Activated T-cell treated with anti-CD3 and anti-CD28 coated beads for 4 hours (primary cell): ENCODE results near the gene WNK4.
"Not testable (repeated sequence)": the region's sequence is repeated elsewhere in the genome, so short reads cannot be mapped to it uniquely, and the experiment has no call there.

Experiments
- DNase-seq: peaks from one replicate; pipeline ENCODE4 v3.0.0-alpha.2; 2020

Gene WNK4

DNA sequence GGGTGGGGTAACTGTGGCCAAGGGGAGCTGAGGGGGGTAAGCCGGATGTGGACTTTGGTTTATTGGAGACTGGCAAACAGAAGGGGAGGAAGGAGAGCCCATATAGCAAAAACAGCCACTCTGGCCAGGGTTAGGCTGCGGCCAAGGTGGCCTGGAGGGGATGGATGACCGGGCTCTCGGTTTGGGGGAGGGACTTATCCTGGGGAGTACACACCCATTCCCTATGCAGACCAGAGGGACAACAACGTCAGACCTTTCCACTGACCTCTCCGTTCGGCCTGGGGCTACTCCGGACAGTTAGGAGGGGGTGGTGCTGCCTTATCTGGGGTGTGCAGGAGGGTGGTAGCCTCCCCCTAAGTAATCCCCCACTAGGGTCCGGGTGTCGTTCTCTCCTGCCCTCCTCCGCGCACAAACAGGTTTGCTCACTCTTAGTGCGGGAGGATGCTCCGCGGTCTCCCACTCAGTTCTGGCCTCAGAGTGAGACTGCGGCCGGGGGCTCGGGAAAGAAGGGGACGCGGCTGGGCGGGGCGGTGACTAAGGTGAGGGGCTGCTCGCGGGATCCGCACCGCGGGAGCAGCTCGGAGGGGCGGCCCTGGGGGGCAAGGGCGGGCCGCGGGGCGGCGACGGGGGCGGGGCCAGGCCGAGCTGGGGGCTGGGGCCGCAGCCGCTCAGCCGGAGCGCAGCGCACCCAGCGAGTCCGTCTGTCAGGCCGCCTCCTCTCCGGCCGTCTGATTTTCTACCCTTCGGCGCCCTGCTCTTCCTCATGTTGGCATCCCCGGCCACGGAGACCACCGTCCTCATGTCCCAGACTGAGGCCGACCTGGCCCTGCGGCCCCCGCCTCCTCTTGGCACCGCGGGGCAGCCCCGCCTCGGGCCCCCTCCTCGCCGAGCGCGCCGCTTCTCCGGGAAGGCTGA lies at the start of gene WNK4:
TSS of gene WNK4 (plus strand) at position 675 of the 915 bp plus-strand sequence. CDS start at position 764, 89 bp downstream.
- DNase-seq = no peak

DNA sequence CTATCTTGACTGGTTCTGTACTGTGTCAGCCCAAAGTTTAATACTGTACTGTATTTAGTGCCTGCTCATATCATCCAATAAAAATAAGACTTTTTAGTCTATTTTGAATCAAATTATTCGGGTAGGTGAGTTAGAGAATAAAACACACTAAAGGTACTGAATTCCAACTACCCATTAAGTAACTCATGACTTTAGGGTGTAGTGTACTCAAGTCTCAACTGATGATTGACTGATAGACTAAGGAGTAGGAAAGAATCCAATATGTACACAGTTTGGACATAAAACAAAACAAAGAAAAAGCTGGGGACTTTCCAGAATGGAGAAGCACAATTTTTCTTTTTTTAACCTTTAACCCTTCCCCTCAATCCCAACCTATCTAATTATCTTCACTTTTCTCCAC lies 39.7 kb upstream of the WNK4 start:
- no peak for DNase-seq

DNA sequence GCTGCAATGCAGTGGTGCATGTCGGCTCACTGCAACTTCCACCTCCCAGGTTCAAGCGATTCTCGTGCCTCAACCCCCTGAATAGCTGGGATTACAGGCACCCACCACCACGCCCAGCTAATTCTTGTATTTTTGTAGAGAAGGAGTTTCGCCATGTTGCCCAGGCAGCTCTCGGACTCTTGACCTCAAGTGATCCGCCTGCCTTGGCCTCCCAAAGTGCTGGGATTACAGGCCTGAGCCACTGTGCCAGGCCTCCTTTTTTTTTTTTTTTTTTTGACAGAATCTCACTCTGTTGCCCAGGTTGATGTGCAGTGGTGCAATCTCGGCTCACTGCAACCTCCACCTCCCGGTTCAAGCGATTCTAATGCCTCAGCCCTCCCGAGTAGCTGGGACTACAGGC lies 37.5 kb upstream of the WNK4 start:
- DNase-seq = not testable (repeated sequence)

DNA sequence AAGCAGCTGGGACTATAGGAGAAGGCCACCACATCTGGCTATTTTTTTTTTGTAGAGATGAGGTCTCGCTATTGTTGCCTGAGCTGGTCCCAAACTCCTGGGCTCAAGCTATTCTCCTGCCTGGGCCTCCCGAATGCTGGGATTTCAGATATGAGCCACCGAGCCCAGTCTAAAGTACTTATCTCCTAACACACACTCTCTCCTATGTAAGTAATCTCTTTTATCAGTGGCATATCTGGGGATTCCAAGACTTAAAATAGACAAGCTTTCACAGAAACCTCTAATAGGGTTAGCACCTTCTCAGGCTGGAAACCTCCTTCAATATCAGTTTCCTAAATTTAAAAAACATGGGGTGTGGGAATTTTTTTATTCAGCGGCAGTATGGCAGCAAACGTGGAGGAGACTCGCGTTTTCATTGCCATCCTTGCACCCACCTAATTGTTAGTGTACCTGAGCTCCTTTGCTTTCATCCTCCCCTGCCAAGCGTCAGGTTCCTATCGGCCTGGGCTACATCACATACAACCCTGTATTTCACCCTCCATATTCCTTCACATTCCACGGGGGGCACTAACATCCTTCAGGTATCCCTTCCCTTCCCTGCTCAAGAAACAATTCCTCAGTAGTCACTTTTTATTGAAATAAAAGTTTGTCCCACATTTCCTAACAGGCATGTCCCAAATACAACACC lies 36.7 kb upstream of the WNK4 start:
- no peak for DNase-seq

DNA sequence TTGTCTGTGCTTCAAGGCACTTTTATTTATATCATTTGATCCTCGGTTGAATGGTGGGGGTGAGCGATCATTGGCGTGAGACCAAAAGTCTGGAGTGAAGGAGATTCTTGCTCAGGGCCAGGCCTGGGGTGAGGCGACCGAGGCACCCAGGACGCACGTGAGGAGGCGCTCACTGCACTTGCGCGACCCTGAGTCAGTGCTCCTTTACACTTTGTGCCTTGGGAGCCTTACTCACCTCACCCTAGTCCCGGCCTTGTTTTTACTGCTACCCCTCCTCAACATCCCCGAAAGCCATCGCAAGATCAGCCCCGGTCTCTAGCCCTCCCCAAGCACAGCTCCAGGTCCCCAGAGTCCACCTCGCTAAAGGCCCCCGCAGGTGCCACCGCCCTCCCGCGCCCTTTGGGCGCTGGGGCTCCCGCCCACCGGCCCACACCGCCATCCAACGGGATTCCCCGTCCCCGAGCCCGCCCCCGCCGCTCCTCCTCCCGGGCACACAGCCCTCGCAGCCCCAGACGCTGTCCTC lies 36.1 kb upstream of the WNK4 start:
- peak; percentile 46 for DNase-seq

DNA sequence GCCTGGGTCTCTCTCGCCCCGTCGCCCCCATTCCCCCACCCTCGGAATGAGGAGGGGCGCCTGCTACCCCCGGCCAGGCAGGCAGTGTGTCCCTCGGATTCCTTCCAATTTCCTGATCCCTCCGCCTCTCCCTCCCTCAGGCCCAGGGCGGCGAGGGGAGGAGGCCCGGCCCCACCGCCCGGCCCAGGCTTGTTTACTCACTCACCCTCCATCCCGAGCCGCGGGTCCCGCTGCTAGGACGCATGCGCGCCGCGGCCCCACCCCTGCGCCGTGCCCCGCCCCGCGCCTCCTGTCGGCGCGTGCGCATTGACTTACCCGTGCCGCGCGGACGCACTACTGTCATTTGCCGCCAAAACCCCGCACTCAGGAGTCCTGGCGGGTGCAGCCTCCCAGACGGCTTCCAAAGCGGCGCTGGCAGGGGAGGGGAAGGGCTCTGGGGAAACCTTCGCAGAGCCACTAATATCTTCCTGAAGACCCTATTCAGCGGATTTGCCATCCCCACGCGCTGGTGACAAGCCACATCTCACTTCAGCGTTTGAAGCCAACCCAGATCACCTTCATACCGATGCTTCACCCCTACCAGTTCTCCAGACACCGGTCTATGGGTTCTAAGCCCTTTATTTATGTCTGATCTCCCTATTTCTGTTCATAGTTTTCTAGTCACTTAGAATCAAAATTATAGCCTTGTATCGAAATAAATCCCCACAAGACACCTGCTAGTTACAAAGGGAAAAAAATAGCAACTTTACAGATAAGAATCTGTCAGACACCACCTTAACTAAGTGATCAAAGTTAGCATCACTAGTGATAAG lies 35.4 kb upstream of the WNK4 start, which contains the start of gene EZH1:
TSS of gene EZH1 (minus strand) at position 235 of the 812 bp plus-strand sequence. CDS start 16,099 bp downstream, outside the sequence.
- peak; percentile 87 for DNase-seq

DNA sequence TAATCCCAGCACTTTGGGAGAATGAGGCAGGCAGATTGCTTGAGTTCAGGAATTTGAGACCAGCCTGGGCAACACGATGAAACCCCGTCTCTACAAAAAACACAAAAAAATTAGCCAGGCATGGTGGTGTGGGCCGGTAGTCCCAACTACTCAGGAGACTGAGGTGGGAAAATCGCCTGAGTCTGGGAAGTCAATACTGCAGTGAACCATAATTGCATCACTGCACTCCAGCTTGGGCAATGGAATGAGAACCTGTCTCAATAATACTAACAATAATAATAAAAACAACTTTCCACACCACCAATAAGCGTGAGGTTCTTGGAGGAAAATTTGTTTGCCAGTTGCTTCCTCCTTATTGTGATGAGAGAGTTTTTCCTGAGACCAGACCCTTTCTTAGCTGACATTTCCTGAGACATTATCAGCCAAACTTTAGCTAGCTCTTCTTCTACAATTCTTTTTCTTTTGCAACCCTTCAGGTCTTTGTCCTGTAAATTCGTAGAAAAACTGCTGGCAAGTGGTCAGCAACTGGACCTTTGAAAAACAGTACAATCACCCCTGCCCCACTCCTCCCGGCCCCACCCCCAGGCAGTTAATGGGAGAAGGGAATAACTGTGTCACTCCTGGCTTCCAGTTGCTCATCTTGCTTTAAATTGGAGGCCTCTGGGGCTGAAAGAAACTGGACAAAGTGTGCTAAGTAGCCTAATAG lies 32.1 kb upstream of the WNK4 start:
- no peak for DNase-seq

DNA sequence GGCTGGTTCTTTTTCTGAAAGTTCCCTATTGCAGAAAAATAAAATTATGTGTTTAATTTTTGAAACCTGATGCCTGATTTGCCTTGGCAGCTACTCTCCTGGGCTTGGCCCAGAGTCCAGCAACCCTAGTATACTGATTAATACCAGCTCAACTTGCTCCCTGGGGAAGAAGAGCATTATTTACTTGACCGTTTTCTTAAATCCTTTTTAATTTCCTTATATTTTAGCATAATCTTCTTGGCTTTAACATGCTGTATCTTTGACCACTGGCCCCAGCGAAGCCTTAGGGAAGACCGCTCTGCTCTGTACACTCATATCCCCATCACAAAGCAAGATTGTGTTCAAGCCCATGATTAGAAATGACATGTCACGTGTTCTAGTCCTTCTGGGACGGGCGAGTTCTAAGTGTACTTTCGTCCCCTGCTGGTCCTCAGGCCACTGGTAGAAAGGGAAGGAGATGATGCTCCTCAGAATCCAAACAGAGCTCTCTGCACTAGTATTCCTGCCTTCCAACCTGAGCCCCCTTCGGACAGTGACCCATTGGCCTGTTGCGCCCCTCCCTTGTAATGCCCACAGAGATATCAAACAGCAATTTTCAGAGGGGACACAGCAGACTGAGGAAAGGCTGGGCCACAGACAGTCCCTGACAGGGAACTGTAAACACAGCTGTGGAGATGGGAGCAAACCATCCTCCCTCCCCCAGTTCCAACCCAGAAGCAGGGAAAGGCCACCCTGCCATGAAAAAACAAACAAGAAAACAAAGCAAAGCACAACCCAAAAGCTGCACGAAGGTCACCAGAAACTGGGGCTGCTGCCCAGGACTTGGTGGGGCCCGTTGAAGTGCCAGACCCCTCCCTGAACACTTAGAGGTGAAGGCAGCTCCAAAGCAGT lies 31.3 kb upstream of the WNK4 start:
- DNase-seq = no peak

DNA sequence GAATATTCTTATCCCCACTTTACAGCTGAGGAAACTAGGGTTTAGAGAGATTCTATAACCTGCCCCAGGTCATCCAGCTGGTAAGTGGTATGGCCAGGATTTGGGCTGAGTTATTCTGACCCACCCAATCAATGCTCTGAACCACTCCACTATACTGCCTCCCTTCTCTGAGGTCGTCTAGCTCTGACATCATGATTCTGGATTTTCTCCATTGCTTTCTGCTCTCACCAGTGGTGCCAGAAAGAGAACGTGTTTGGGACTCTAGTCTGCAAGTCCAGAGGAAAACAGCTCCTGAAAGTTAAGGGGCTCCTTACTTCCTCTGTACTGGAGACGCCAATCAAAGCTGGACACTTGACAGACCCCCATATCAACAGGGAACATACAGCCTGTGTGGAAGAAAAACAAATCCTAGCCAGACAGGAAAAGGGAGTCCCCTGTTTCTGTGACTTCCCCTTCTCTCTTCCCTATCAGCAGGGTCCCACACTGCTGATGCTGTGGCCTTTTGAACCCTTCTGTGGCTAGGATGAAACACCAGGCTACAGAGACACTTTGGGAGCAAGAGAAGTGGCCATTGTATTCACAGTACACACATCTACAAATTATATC lies 29.6 kb upstream of the WNK4 start:
- no peak for DNase-seq

DNA sequence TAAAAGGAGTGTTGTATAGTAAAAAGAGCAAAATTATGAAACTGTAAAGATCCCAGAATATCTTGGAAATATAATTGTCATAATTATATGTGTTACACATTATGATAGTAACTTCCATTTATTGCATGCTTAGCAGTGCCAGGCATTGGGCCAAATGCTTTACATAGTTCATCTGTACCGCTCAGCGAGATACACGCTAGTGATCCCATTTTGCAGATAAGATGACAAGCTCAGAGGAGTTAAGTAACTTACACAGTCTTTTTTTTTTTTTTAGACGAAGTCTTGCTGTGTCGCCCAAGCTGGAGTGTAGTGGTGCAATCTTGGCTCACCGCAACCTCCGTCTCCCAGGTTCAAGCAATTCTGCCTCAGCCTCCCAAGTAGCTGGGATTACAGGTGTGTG lies 28.8 kb upstream of the WNK4 start:
- DNase-seq = no peak

DNA sequence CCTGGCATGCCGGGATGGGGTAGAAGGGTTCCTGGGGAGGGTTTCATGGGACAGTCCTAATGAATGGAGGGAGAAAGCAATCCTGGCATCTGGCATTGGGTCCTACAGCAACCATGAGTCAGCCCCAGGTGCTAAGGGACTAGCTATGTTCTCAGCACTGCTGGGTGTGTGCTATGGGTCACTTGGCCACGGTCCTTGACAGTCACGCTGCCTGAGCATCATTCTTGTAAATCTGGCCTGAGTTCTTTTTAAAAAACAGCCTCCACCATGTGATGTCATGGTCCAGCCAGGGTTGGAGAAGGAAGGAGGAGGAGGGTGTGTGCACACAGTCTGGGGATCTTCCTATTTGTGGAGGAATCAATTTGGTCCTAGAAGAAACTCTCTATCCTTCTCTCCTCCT lies 25.6 kb upstream of the WNK4 start:
- no peak for DNase-seq

DNA sequence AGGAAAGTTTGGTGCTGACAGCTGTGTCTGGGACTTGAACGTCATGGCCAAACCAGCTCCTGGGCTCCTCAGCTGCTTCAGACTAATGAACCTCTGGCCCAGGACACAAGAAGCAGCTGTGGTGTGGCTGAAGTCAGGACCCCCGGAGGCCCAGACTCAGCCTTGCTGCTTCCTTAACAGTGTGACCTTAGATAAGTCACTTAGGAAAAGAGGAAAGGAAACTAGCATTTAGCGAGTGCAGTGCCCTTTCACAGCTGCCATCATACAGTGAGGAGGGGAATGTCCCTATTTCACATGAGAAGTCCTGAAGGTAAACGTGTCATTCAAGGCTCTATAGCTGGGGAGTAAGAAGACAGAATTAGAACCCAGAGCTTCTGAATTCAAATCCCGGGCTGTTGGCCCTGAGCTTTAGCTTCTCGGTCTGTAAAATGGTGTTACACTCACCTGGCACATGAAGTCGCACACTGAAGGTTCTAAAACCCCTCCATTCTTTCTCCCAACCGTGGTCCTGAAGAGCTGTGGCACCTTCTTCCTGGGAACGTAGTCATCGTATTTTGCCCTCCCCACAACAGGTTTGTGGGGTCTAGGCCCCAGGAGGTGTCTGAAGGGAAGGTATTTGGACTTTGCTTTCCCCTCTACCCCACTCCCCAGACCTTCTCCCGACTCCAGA lies 20.3 kb upstream of the WNK4 start:
- DNase-seq = no peak

DNA sequence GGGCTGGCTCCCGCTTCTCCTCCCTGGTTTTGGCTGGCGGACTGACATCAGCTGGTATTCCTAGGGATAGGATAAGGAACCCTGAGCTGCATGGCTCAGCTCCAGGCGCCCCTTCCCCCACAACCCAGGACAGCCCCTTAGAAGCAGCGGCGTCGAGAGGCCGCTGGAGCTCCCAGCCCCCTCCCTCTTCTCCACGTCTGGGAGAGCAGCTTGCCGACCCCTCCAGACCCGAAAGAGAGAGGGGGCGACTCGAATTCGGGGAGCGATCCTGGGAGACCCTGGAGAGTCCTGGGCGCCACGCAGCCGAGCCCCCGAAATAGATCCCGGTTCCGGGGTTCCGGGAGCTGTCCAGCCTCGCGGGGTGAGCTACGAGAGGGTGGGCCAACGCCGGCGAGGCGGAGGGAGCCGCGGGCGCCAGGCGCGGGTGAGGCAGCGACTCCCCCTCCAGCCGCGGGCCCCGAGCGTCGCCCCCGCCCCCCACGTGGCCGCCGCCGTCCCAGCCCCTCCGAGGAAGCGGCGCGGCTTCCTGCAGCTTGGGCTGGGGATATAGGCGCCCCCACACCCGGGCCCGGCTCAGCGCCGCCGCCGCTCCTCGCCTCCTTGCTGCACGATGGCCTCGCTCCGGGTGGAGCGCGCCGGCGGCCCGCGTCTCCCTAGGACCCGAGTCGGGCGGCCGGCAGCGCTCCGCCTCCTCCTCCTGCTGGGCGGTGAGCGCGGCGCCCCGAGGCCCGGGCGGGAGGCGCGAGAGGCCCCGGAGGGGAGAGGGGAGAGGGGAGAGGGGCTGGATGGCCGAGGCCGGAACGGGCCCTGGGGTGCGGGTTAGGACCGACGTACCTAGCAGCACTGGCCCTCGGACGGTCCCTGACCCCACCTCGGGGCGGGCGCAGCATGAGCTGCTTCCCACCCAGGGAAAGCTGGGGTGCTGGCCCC lies 19.5 kb upstream of the WNK4 start, which contains the start of gene RAMP2:
TSS of gene RAMP2 (plus strand) at position 576 of the 930 bp plus-strand sequence. CDS start at position 611, 35 bp downstream.
- no peak for DNase-seq

DNA sequence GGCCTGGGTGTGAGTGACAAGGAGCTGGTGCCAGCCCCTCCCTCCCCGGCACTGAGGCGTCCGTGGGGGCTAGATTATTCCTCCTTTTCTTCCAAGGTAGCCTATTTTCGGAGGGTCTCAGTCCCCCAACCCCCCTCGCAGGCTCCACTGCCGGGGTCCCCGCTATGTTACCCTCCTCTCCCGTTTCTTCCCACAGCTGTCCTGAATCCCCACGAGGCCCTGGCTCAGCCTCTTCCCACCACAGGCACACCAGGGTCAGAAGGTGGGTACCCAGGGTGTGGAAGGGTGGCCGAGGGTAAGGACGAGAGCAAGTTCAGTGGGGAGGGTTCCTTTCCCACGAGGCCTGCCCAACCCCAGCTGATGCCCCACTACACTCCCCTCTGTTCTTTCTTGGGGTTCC lies 18.8 kb upstream of the WNK4 start:
- DNase-seq = no peak

DNA sequence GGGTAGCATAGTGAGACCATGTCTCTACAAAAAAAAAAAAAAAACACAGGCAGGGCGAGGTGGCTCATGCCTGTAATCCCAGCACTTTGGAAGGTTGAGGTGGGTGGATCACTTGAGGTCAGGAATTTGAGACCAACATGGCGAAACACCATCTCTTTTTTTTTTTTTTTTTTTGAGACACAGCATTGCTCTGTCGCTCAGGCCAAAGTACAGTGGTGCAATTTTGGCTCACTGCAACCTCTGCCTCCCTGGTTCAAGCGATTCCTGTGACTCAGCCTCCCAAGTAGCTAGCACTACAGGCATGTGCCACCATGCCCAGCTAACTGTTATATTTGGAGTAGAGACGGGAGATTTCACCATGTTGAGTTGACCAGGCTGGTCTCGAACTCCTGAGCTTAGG lies 14.3 kb upstream of the WNK4 start:
- no peak for DNase-seq

DNA sequence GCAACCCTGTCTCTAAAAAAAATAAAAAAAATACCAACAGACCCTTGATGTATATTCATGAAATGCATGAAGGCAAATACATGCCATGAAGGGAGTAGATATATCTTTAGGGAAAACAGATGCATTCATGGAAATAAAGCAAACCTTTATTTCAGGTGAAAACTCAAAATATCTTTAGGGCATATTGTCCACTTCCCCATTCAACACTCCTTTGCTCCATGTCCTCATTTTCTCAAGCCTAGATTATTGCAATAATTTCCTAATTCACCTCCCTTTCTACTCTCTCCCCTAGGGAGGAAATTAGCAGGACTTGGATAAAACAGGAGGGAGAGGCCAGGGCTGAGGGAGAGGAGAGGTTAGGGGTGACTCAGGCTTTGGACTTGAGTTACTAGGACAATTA lies 12.9 kb upstream of the WNK4 start:
- no peak for DNase-seq

DNA sequence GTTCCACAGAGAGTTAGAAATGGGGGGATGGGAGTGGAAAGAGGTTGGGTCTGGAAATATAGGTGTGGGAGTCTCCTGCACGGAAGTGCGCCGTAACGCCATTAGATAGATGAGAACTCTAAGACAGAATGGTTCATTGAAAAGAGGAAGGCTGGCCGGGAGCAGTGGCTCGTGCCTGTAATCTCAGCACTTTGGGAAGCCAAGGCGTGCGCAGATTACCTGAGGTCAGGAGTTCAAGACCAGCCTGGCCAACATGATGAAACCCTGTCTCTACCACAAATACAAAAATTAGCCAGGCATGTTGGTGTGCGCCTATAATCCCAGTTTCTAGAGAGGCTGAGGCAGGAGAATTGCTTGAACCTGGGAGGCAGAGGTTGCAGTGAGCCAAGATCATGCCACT lies 12.4 kb upstream of the WNK4 start:
- DNase-seq = not testable (repeated sequence)

DNA sequence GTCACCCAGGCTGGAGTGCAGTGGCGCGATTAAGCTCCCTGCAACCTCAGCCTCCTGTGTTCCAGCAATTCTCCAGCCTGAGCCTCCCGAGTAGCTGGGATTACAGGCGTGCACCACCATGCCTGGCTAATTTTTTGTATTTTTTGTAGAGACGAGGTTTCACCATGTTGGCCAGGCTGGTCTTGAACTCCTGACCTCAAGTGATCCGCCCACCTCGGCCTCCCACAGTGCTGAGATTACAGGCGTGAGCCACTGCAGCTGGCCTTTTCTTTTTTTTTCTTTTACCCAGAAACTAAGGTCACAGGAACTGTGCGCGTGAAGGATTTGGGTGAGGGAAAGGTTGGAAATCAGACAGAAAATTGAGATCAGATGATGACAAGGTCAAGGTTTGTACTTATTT lies 10.4 kb upstream of the WNK4 start:
- not testable (repeated sequence) for DNase-seq

DNA sequence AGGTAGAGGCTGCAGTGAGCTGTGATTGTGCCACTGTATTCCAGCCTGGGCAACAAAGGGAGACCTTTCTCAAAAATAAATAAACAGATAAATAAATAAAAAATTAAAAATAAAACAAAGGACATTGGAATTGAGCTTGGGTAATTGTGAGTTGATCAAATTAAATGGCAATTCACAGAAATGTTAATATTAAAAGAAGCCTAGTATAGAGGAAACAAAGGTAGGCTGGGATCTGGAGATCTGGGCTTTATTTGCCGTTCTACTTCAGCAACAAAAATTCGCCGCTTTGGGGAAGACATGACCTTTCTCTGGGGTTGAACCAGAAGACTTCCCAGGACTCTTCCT lies 7.5 kb upstream of the WNK4 start:
- DNase-seq = no peak
